SK-N-SH (cell line): ENCODE data around the gene RIMKLA.

Experiments used
- CTCF ChIP-seq: fragments of 200-600 bp; sonication (generic); IDR thresholded peaks from 2 replicates; pipeline ENCODE4 v1.6.1; 2017; ENCODE audit warnings: antibody characterized with exemption, mild to moderate bottlenecking, moderate library complexity
- EZH2phosphoT487 ChIP-seq: fragments of 200-600 bp; sonication (generic); IDR thresholded peaks from 2 replicates; pipeline ENCODE4 v1.6.1; 2017; ENCODE audit warnings: low read depth, mixed run types, mild to moderate bottlenecking, antibody characterized with exemption, moderate library complexity, borderline replicate concordance
- GABPA ChIP-seq: IDR thresholded peaks from 2 replicates; pipeline ENCODE4 v1.4.0; 2012; ENCODE audit warnings: low read depth, mild to moderate bottlenecking
- JUND ChIP-seq: IDR thresholded peaks from 2 replicates; pipeline ENCODE4 v1.4.0; 2012
- MEF2A ChIP-seq: IDR thresholded peaks from 2 replicates; pipeline ENCODE4 v1.4.0; 2012; ENCODE audit warnings: low read depth, borderline replicate concordance
- MXI1 ChIP-seq: IDR thresholded peaks from 2 replicates; pipeline ENCODE4 v1.6.1; 2012; ENCODE audit warnings: mild to moderate bottlenecking, low read depth, low read length, improper control_type of control experiment
- NFIC ChIP-seq: IDR thresholded peaks from 2 replicates; pipeline ENCODE4 v1.4.0; 2012; ENCODE audit warnings: borderline replicate concordance
- NRF1 ChIP-seq: IDR thresholded peaks from 2 replicates; pipeline ENCODE4 v1.6.1; 2012; ENCODE audit warnings: low read depth, mild to moderate bottlenecking, low read length
- PBX3 ChIP-seq: IDR thresholded peaks from 2 replicates; pipeline ENCODE4; 2012
- POLR2AphosphoS5 ChIP-seq: IDR thresholded peaks from 2 replicates; pipeline ENCODE4 v1.6.1; 2012; ENCODE audit warnings: low read depth, low read length
- REST ChIP-seq: IDR thresholded peaks from 2 replicates; pipeline ENCODE4 v1.6.1; 2012; ENCODE audit warnings: mild to moderate bottlenecking, low read depth, low read length, moderate library complexity

- TF ChIP-seq CTCF (no peak), GABPA (no peak), EZH2phosphoT487 (no peak), REST (no peak), NRF1 (no peak), MXI1 (no peak), MEF2A (no peak), JUND (no peak), NFIC (no peak), PBX3 (no peak), POLR2AphosphoS5 (no peak)
Observed at GRCh38 chr1:42449256-42449655, 68.7 kb downstream of the RIMKLA start.
